ENCODE results near the gene CD276. TPM values are rescaled to one million over a fixed set of nuclear protein-coding genes. Genes with fewer than 3 reads are reported as not detected.
"Not testable (repeated sequence)": the region's sequence is repeated elsewhere in the genome, so short reads cannot be mapped to it uniquely, and the experiment has no call there.

Gene CD276
- under 1 TPM in 3 of 5 donors, not detected in 2; 0.66 to 0.76 (median 0.76) TPM for total RNA-seq
- total RNA-seq (2013), result 0.13 TPM
- 0 to 8.2 (median 0.05) reads per million in 29 experiments for total RNA-seq

GRCh38 chr15:73683777-73684580 is at the start of gene CD276:
TSS of gene CD276 (plus strand) at chr15:73684383. CDS start at chr15:73699640, 15,257 bp downstream.
- Histone ChIP-seq H3K9me3 (no peaks in the 10 kb centered on the region), H3K27ac (ENCODE audit: low read length) (no peak within 1 kb of the TSS), H3K4me1 (ENCODE audit: control insufficient read depth in 1 of 2, extremely low read depth in 1 of 2, insufficient read depth in 2 of 2, low read length in 2 of 2) (peaks cover 0 to 15% of the 10 kb centered on the region in 2 experiments), H3K36me3 (ENCODE audit: control insufficient read depth in 2 of 2, extremely low read depth in 1 of 2, insufficient read depth in 1 of 2, low read length in 1 of 2) (no peaks in the 10 kb centered on the region), H3K4me3 (ENCODE audit: control insufficient read depth in 1 of 2, extremely low read depth in 1 of 2, low read length in 1 of 2) (no peak within 1 kb of the TSS), H3K27me3 (replicated peaks in 1 of 2; ENCODE audit: control insufficient read depth in 2 of 2, extremely low read depth in 1 of 2, insufficient read depth in 2 of 2, low read length in 1 of 2) (peaks cover 8 to 64% of the 10 kb centered on the region in 2 experiments)
- CTCF ChIA-PET, result interaction anchor here in 1 of 2 donors (0.7 to 1.1 kb wide), 2 partner anchors 21 to 383 kb away, joined by 3 read pairs; no protein-coding TSS in a partner anchor
- peak within 1 kb of the TSS; percentile 64 to 77 (median 67) for H3K4me3 Mint-ChIP-seq
- WGBS (ENCODE audit: insufficient coverage), result 3% methylated on average over 58 of the region's 69 CpGs
- no peak within 1 kb of the TSS for H3K27ac Mint-ChIP-seq
- H3K9me3 Mint-ChIP-seq, result no peaks in the 10 kb centered on the region
- peak in 3 of 4 experiments; percentile 35 to 50 (median 49) for ATAC-seq (replicated peaks in 1 of 4)
- H3K36me3 Mint-ChIP-seq, result no peaks in the 10 kb centered on the region
- peaks cover 64 to 69% of the 10 kb centered on the region in 2 donors for H3K27me3 Mint-ChIP-seq
- POLR2A ChIA-PET, result interaction anchor here in 1 of 2 donors (0.6 kb wide), 1 partner anchor 857 kb away, joined by 6 read pairs; the partner anchor contains the start of gene ARID3B
- H3K4me1 Mint-ChIP-seq, result peaks cover 12 to 18% (median 13%) of the 10 kb centered on the region in 3 donors
- peak in 1 of 35 experiments; percentile 11 for DNase-seq

GRCh38 chr15:73637527-73637926 is 46.7 kb upstream of the CD276 start:
- CTCF ChIA-PET, result interaction anchor here in 1 of 2 donors (1.5 to 2.3 kb wide), 6 partner anchors 11 to 78 kb away, joined by 4 to 27 read pairs (median 19); no protein-coding TSS in a partner anchor
- POLR2A ChIA-PET, result no interaction called here
- peaks cover 0 to 17% of the 10 kb centered on the region in 2 experiments for H3K27me3 ChIP-seq (replicated peaks in 1 of 2; ENCODE audit: control insufficient read depth in 2 of 2, extremely low read depth in 1 of 2, insufficient read depth in 2 of 2, low read length in 1 of 2)

GRCh38 chr15:73639464-73639863 is 44.7 kb upstream of the CD276 start:
- peaks cover 0 to 17% of the 10 kb centered on the region in 2 experiments for H3K27me3 ChIP-seq (replicated peaks in 1 of 2; ENCODE audit: control insufficient read depth in 2 of 2, extremely low read depth in 1 of 2, insufficient read depth in 2 of 2, low read length in 1 of 2)
- ChIA-PET POLR2A (interaction anchor here in 1 of 2 donors (0.6 kb wide), 1 partner anchor 322 kb away, joined by 5 read pairs; no protein-coding TSS in a partner anchor), CTCF (interaction anchor here in 1 of 2 donors (0.7 kb wide), 1 partner anchor 54 kb away, joined by 3 read pairs; no protein-coding TSS in a partner anchor)
- H3K4me1 ChIP-seq (ENCODE audit: control insufficient read depth in 1 of 2, extremely low read depth in 1 of 2, insufficient read depth in 2 of 2, low read length in 2 of 2); ATAC-seq (replicated peaks in 1 of 4); H3K27ac ChIP-seq (ENCODE audit: low read length); DNase-seq; H3K27ac Mint-ChIP-seq; H3K9me3 Mint-ChIP-seq; H3K36me3 Mint-ChIP-seq; H3K4me3 Mint-ChIP-seq; H3K9me3 ChIP-seq; H3K4me3 ChIP-seq (ENCODE audit: control insufficient read depth in 1 of 2, extremely low read depth in 1 of 2, low read length in 1 of 2); H3K36me3 ChIP-seq (ENCODE audit: control insufficient read depth in 2 of 2, extremely low read depth in 1 of 2, insufficient read depth in 1 of 2, low read length in 1 of 2): not testable (repeated sequence)
- Mint-ChIP-seq H3K4me1 (peaks cover 2 to 12% (median 11%) of the 10 kb centered on the region in 3 donors), H3K27me3 (peaks cover 29 to 43% of the 10 kb centered on the region in 2 donors)
- 83% methylated on average over 1 of the region's 5 CpGs for WGBS (ENCODE audit: insufficient coverage)

More at GRCh38 chr15:73637527-73637926, 46.7 kb upstream of the CD276 start:
- no peak for DNase-seq
- ATAC-seq (replicated peaks in 1 of 4), result no peak
- peaks cover 9 to 21% (median 17%) of the 10 kb centered on the region in 3 donors for H3K4me1 Mint-ChIP-seq
- Histone ChIP-seq H3K27ac (ENCODE audit: low read length) (no peak overlapping the region), H3K4me1 (ENCODE audit: control insufficient read depth in 1 of 2, extremely low read depth in 1 of 2, insufficient read depth in 2 of 2, low read length in 2 of 2) (peaks cover 0 to 15% of the 10 kb centered on the region in 2 experiments), H3K4me3 (ENCODE audit: control insufficient read depth in 1 of 2, extremely low read depth in 1 of 2, low read length in 1 of 2) (no peak overlapping the region), H3K9me3 (peaks cover 4% of the 10 kb centered on the region), H3K36me3 (ENCODE audit: control insufficient read depth in 2 of 2, extremely low read depth in 1 of 2, insufficient read depth in 1 of 2, low read length in 1 of 2) (no peaks in the 10 kb centered on the region)
- 82% methylated on average over 2 of the region's 2 CpGs for WGBS (ENCODE audit: insufficient coverage)
- H3K36me3 Mint-ChIP-seq, result no peaks in the 10 kb centered on the region
- H3K4me3 Mint-ChIP-seq, result no peak overlapping the region
- no peak overlapping the region for H3K27ac Mint-ChIP-seq
- peaks cover 29 to 43% of the 10 kb centered on the region in 2 donors for H3K27me3 Mint-ChIP-seq
- peaks cover 4 to 6% (median 6%) of the 10 kb centered on the region in 3 donors for H3K9me3 Mint-ChIP-seq

- no peak overlapping the region for H3K4me3 ChIP-seq (ENCODE audit: control insufficient read depth in 1 of 2, extremely low read depth in 1 of 2, low read length in 1 of 2)
- H3K9me3 ChIP-seq, result no peaks in the 10 kb centered on the region
- Mint-ChIP-seq H3K4me3 (no peak overlapping the region), H3K27me3 (peaks cover 30 to 36% of the 10 kb centered on the region in 2 donors), H3K27ac (no peak overlapping the region), H3K9me3 (no peaks in the 10 kb centered on the region), H3K36me3 (no peaks in the 10 kb centered on the region), H3K4me1 (no peaks in the 10 kb centered on the region)
- ChIA-PET CTCF (interaction anchor here in 1 of 2 donors (0.6 kb wide), 1 partner anchor 52 kb away, joined by 3 read pairs; no protein-coding TSS in a partner anchor), POLR2A (interaction anchor here in 1 of 2 donors (0.7 kb wide), 1 partner anchor 145 kb away, joined by 8 read pairs; no protein-coding TSS in a partner anchor)
- no peak overlapping the region for H3K27ac ChIP-seq (ENCODE audit: low read length)
- DNase-seq (no peak), ATAC-seq (replicated peaks in 1 of 4) (no peak)
- peaks cover 0 to 13% of the 10 kb centered on the region in 2 experiments for H3K27me3 ChIP-seq (replicated peaks in 1 of 2; ENCODE audit: control insufficient read depth in 2 of 2, extremely low read depth in 1 of 2, insufficient read depth in 2 of 2, low read length in 1 of 2)
- 78% methylated on average over 5 of the region's 6 CpGs for WGBS (ENCODE audit: insufficient coverage)
- no peaks in the 10 kb centered on the region for H3K4me1 ChIP-seq (ENCODE audit: control insufficient read depth in 1 of 2, extremely low read depth in 1 of 2, insufficient read depth in 2 of 2, low read length in 2 of 2)
- H3K36me3 ChIP-seq (ENCODE audit: control insufficient read depth in 2 of 2, extremely low read depth in 1 of 2, insufficient read depth in 1 of 2, low read length in 1 of 2), result no peaks in the 10 kb centered on the region
Observed at GRCh38 chr15:73647259-73648013, 36.7 kb upstream of the CD276 start.

GRCh38 chr15:73648014-73648295 is 36.2 kb upstream of the CD276 start:
- no peak overlapping the region for H3K27ac ChIP-seq (ENCODE audit: low read length)
- ATAC-seq (replicated peaks in 1 of 4) (no peak), DNase-seq (no peak)
- H3K36me3 ChIP-seq (ENCODE audit: control insufficient read depth in 2 of 2, extremely low read depth in 1 of 2, insufficient read depth in 1 of 2, low read length in 1 of 2), result no peaks in the 10 kb centered on the region
- no peak overlapping the region for H3K27ac Mint-ChIP-seq
- no peaks in the 10 kb centered on the region for H3K36me3 Mint-ChIP-seq
- no peak overlapping the region for H3K4me3 ChIP-seq (ENCODE audit: control insufficient read depth in 1 of 2, extremely low read depth in 1 of 2, low read length in 1 of 2)
- no peaks in the 10 kb centered on the region for H3K4me1 ChIP-seq (ENCODE audit: control insufficient read depth in 1 of 2, extremely low read depth in 1 of 2, insufficient read depth in 2 of 2, low read length in 2 of 2)
- H3K9me3 Mint-ChIP-seq, result no peaks in the 10 kb centered on the region
- ChIA-PET POLR2A (no interaction called here), CTCF (no interaction called here)
- WGBS (ENCODE audit: insufficient coverage), result no CpG with 5 or more reads among the region's 2 CpGs
- no peak overlapping the region for H3K4me3 Mint-ChIP-seq
- no peaks in the 10 kb centered on the region for H3K9me3 ChIP-seq
- H3K27me3 ChIP-seq (replicated peaks in 1 of 2; ENCODE audit: control insufficient read depth in 2 of 2, extremely low read depth in 1 of 2, insufficient read depth in 2 of 2, low read length in 1 of 2), result peaks cover 0 to 13% of the 10 kb centered on the region in 2 experiments
- no peaks in the 10 kb centered on the region for H3K4me1 Mint-ChIP-seq
- peaks cover 30 to 38% of the 10 kb centered on the region in 2 donors for H3K27me3 Mint-ChIP-seq

Data from T-cell (primary cell).